GM19023 (cell line): Measurements from ENCODE around the gene ARHGAP28.
A peak's percentile ranks its signal among the peaks of the same experiment; 100 is the strongest.

Source experiments
- ATAC-seq: cut with Tn5 transposase; IDR thresholded peaks from one replicate; pipeline ENCODE4 v1.9.1; 2021; ENCODE audit warnings: mild to moderate bottlenecking, moderate library complexity; ENCODE audit not compliant: unreplicated experiment

ARHGAP28 gene

GRCh38 chr18:6729247-6730091, at the start of gene ARHGAP28:
Gene ARHGAP28 (plus strand): TSS chr18:6729716. CDS start chr18:6729822, 106 bp downstream.
- peak; percentile 48 for ATAC-seq

- ATAC-seq: no peak
Observed at GRCh38 chr18:6681331-6681875, 48.1 kb upstream of the ARHGAP28 start.

GRCh38 chr18:6682437-6683111, 46.9 kb upstream of the ARHGAP28 start:
- ATAC-seq: no peak

- no peak for ATAC-seq
Observed at GRCh38 chr18:6683112-6683876, 46.2 kb upstream of the ARHGAP28 start.

- no peak for ATAC-seq
Observed at GRCh38 chr18:6687676-6688075, 41.8 kb upstream of the ARHGAP28 start.

- ATAC-seq: no peak
Observed at GRCh38 chr18:6708890-6709289, 20.6 kb upstream of the ARHGAP28 start.

GRCh38 chr18:6711467-6711866, 18.0 kb upstream of the ARHGAP28 start:
- ATAC-seq: no peak

- ATAC-seq: no peak
Observed at GRCh38 chr18:6712401-6712800, 17.1 kb upstream of the ARHGAP28 start.

GRCh38 chr18:6714010-6714409, 15.5 kb upstream of the ARHGAP28 start:
- no peak for ATAC-seq

- ATAC-seq: no peak
Observed at GRCh38 chr18:6718267-6718666, 11.2 kb upstream of the ARHGAP28 start.

- ATAC-seq: no peak
Observed at GRCh38 chr18:6719098-6719846, 10.2 kb upstream of the ARHGAP28 start.

GRCh38 chr18:6719910-6720683, 9.4 kb upstream of the ARHGAP28 start:
- ATAC-seq: no peak

- ATAC-seq: no peak
Observed at GRCh38 chr18:6721755-6722154, 7.8 kb upstream of the ARHGAP28 start.

GRCh38 chr18:6722690-6723089, 6.8 kb upstream of the ARHGAP28 start:
- no peak for ATAC-seq

- no peak for ATAC-seq
Observed at GRCh38 chr18:6724331-6724730, 5.2 kb upstream of the ARHGAP28 start.

- ATAC-seq: no peak
Observed at GRCh38 chr18:6728331-6728730, 1.2 kb upstream of the ARHGAP28 start.

GRCh38 chr18:6728809-6729246, 688 bp upstream of the ARHGAP28 start:
- no peak for ATAC-seq

GRCh38 chr18:6730416-6731221, 1.1 kb downstream of the ARHGAP28 start:
- ATAC-seq: no peak

- no peak for ATAC-seq
Observed at GRCh38 chr18:6731222-6731596, 1.7 kb downstream of the ARHGAP28 start.
